G401.6 (cell line): ENCODE data around the gene ACBD7.

Experiments used
- FAIRE-seq: peaks from 2 replicates; lab custom pipeline; 2012; peaks lifted over from hg19 to GRCh38; lab: Jason Lieb, UNC

Gene ACBD7

DNA sequence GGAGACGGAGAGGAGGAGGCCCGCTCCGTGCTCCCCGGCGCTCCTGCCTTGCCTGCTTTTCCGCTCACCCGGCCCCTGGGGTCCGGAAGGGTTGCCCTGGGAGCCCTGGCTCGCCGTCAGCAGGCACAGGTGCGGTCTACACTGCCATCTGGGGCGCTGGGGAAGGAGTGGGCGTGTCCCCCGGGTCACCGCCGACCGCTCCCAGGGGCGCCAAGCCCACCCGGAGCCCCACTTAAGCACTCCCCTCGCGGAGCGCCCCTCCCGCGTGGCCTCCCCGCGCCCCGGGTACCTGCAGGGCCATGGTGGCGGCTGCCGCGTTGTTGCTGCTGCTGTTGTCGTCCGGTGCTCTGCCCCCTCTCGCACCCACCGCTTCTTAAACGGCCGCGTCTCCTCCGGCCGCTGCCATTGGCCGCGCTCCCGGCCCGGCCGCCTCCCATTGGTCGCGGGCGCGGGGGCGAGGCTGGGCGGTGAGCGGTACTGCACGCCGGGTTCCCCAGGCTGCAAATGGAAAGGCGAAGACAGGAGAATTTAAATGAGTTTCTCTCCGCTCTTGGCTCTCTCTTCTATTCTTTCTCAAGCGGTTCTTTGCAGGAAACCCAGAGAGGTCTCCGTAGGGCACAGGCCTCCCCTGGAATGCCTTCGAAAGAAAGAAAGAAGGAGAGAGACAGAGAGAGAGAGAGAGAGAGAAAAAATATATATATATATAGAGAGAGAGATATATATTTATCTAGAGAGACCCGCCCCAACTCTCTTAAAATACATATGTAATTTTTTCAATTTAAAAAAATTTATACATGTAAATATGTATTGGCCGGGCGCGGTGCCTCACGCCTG lies at the start of gene ACBD7:
ACBD7 (minus strand) TSS at position 349 of the 834 bp plus-strand sequence; CDS start at position 301, 48 bp downstream.
- FAIRE-seq = peak; percentile 42

- no peak for FAIRE-seq
Observed at GRCh38 chr10:15137636-15138035, 49.1 kb upstream of the ACBD7 start.

GRCh38 chr10:15137036-15137359 lies 48.4 kb upstream of the ACBD7 start:
- FAIRE-seq = no peak

GRCh38 chr10:15136129-15137035 lies 47.8 kb upstream of the ACBD7 start:
- FAIRE-seq = no peak

DNA sequence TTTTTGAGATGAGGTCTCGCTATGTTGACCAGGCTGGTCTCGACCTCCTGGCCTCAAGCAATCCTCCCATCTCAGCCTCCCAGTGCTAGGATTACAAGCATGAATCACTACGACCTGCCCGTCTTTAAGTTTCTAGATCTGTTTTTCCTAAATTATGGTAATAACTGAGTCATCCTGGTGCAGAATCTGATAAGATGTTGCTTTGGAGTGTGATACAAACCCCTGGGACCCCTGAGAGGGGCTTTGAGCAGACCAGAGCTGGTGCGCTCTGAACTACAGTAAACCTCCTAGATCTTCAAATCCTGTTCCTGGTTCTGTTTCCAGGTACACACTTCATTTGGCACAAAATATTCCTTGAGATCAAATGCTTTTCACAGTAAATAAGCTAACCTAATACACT lies 42.8 kb upstream of the ACBD7 start:
- no peak for FAIRE-seq

DNA sequence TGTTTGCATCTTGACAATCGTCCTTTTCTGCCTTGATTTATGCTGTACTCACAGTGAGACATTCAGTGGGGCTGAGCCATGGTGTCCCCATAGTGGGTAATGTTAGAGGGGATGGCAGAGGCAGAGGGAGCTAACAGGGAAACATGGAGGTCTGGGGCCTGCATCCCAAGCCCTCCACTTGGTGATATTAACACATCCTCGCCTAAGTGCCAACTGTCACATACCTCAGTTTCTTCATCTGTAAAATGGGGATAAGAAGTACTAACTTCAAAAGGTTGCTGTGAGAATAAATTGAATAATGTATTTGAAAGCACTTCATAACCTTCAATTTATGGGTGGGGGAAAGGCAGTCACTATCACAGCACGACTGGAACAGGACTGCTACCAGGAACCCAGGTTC lies 36.3 kb upstream of the ACBD7 start:
- FAIRE-seq = no peak

GRCh38 chr10:15124190-15124589 lies 35.6 kb upstream of the ACBD7 start:
- no peak for FAIRE-seq

DNA sequence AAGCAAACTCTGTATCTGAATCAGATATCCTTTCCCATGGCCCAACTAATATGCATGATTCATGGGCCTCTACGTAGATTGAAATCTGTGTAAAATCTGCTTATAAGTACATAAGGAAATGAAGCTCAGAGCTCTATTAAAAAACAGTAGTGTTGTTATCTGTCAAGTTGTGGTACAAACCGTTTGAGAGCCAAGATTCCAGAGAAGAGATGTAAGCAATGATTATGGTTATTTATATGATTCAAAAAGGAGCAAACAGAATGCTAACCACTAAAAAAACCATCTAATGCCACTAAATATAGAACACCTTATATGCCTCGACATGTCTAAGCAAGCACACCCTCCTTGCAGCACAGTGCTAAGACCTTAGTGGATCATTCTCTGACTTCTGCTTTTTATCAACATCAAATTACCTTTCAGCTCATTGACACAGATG lies 35.2 kb upstream of the ACBD7 start:
- no peak for FAIRE-seq

- FAIRE-seq = no peak
Observed at GRCh38 chr10:15122477-15123030, 34.0 kb upstream of the ACBD7 start.

GRCh38 chr10:15121707-15122106 lies 33.1 kb upstream of the ACBD7 start:
- no peak for FAIRE-seq

DNA sequence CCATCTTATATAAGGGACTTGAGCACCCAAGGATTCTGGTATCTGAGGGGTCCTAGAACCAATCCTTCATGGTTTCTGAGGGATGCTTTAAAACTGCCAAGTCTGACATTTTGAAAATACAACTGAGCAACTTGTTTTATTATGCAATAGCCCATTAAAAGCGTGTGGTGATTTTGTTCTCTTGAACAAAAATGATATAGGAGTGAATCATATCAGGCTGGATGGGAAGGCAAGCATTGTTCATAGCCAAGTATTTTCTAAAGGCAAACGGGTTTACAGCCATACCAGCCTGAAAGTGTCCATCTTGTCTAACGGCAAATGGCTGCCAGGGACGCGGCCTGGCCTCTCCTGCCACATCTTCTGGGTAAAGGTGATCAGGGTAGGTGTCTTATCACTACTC lies 31.9 kb upstream of the ACBD7 start:
- no peak for FAIRE-seq

- no peak for FAIRE-seq
Observed at GRCh38 chr10:15118615-15119014, 30.0 kb upstream of the ACBD7 start.

GRCh38 chr10:15116225-15116624 lies 27.6 kb upstream of the ACBD7 start:
- no peak for FAIRE-seq

GRCh38 chr10:15113766-15114165 lies 25.2 kb upstream of the ACBD7 start:
- FAIRE-seq = no peak

GRCh38 chr10:15112657-15113056 lies 24.1 kb upstream of the ACBD7 start:
- no peak for FAIRE-seq

- FAIRE-seq = peak; percentile 49
Observed at GRCh38 chr10:15106352-15107013, 17.9 kb upstream of the ACBD7 start.

GRCh38 chr10:15103513-15103912 lies 14.9 kb upstream of the ACBD7 start:
- no peak for FAIRE-seq

GRCh38 chr10:15099886-15100285 lies 11.3 kb upstream of the ACBD7 start:
- no peak for FAIRE-seq

- peak; percentile 92 for FAIRE-seq
Observed at GRCh38 chr10:15097011-15097812, 8.6 kb upstream of the ACBD7 start, which contains the start of gene RPP38. Gene RPP38, plus strand, starts transcription at chr10:15097355. Its CDS starts 5,960 bp downstream, at chr10:15103315.

DNA sequence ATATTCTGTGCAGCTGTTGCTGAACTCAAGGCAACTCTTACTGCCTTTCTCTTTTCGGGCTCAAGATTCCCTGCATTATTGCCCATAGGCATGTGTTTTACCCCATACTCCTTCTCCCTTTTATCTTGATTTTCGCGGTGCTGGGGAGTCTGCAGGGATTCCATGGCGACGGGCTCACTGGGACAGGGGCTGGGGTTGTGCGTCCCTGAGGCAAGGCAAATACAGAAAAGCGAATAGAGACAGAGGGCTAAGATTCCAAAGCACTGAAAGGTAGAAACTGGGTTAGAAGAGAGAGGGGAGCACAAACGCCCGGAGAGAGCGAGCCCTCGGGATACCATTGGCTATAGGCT lies 8.1 kb upstream of the ACBD7 start:
- FAIRE-seq = no peak

DNA sequence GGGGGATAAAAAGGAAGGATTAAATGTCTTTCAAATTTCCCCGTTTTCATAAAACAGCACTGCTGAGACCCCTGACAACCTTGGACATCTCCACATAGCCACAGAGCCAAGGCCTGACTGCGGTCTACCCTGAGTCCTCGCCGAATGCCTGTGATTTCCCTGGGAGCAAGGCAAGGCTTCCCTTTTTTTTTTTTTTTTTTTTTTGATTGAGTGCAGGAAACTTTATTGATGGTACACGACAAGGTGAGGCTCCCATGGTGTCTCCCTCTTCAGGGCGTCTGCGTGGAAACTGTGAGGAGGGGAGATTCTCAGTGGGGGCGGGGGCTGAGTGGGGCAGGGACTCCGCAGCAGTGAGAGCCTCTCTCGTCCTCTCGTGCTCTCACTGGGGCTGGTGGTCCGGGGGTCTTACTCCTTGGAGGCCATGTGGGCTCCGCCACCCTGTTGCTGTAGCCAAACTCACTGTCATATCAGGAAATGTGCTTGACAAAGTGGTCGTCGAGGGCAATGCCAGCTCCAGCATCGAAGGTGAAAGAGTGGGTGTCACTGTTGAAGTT lies 4.4 kb upstream of the ACBD7 start:
- no peak for FAIRE-seq
